Stimulated activated CD8-positive, alpha-beta memory T cell treated with anti-CD3 and anti-CD28 coated beads, Interleukin-4, amount 100 ng/mL, for 1 hour (primary cell): ENCODE data around the gene HOXD13.

Experiments used
- DNase-seq, 2 donors: peaks; one replicate each; pipeline ENCODE4 v3.0.0-alpha.2; 2020; ENCODE audit warnings: low read depth in 2 of 2, low spot score in 1 of 2

The HOXD13 gene

DNA sequence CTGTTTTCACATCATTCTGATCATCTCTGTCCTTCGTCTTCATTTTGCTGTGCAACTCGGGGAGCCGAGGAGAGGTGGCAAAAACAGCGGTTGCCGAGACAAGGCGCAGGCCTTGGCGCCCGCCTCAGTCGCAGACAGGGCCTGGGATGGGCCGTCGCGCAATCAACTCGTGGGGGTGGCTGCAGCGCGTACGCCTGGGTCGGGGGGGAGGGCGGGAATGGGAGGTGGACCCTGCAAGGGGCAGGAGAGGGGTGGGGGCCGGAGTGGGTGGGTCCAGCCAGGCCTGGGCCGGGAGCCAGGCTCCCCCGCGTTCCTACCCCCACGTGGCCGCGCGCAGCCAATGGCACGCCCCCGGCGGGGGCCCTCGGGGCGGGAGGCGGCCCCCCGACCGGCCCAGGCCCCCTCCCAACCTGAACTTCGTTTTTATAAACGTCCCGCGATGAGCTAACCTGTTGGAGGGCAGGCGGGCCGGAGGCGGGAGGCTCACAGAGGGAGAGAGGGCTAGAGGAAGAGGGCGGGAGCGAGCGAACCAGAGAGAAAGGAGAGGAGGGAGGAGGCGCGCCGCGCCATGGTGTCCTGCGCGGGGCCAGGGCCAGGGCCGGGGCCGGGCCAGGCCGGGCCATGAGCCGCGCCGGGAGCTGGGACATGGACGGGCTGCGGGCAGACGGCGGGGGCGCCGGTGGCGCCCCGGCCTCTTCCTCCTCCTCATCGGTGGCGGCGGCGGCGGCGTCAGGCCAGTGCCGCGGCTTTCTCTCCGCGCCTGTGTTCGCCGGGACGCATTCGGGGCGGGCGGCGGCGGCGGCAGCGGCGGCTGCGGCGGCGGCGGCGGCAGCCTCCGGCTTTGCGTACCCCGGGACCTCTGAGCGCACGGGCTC is at the start of gene HOXD13:
TSS of gene HOXD13 (plus strand) at position 452 of the 875 bp plus-strand sequence. CDS start at position 622, 170 bp downstream.
- no peak for DNase-seq

DNA sequence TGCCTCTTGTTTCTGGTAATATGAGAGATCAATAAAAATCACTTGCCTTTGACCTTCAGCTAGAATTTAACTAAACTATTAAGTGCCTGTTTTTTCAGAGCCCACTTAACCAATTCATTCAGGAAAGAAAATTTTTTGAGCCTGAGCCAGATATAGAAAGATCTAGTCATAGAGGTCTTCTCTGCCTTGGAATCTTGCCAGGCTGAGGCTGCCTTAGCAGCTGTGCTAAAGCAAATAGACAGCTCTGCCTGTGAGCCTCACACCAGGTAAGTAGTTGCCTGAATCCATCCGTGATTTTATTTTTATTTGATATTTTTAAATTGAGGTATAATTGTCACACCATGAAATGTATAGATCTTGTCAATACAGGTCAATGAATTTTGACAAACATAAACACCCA is 36.1 kb upstream of the HOXD13 start:
- no peak for DNase-seq

- no peak for DNase-seq
Observed at GRCh38 chr2:176063958-176064357, 28.6 kb upstream of the HOXD13 start.

- DNase-seq, result no peak
Observed at GRCh38 chr2:176066645-176067588, 25.6 kb upstream of the HOXD13 start.

DNA sequence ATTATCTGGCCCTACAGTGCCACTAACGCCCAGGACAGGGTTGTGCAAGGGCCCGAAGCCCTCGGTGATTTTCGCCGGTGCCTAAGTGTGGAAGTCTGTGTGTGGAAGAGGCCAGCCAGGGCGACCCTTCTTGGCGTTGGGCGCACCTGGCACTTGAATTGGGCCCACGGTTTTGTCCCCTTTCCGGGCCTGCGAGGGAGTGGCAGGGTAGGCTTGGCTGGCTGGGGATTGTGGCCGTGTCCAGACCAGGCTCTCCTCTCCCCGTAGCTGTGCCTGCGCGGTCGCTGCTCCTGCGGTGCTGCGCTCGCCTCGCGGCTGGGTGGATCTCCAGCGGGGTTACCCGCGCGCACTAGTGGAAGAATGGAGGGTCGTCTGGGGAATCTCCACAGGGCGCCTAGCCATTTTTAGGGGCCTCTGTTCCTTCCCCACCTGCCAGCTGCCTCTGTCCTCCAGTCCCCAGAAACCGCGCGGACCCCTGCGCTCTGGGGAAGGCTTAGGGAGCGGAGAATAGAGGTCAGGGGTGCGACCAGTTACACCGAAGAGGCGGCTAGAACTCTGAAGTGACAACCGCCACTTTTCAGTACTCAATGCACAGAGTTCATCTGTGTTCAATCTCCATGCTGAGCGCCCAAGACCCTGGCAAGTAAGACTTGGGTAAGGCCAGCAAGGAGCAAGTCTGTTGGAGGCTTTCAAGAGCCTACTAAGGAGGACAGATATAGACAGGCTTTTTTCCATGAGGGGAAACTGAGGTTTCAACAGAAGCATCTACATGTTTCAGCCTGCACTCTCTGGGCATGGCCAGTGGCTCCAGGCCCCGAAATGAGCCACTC is 24.7 kb upstream of the HOXD13 start:
- DNase-seq, result no peak

DNA sequence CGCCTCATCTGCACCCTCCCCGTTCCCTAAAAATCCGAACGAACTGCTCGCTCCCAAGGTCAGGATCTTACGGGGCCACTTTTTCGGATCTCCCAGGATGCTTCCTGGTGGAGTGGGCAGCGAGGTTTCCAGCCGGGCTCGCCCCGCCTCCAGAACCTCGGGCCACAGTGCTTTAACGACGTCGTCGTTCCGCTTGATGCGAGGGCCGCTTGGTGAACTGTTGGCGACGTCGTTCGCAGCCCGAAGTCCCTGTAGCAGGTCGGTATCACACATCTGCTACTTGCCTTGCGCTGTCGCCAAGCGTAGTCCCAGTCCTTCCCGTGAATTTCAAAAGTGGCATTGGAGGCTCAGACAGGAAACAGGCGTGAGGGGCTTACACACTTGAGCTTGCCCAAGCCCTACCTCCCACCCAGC is 24.1 kb upstream of the HOXD13 start:
- DNase-seq, result no peak

GRCh38 chr2:176071330-176072291 is 20.9 kb upstream of the HOXD13 start:
- no peak for DNase-seq

DNA sequence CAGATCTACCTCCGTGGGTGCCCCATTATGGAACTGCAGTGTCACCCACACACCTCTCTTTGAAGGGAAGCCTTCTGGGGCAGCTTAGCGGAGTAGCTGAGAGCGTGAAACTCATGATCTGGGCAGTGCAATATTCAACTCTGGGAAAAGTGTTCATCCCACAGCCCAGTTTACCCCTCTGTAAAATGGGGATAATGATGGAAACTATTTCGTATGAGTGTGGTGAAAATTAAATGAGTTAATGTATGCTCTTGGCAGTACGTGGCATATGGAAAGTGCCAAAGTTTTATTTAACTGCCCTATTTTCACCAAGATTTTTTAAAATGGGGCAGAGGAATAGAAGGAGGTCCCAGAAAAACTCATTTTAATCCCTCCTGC is 20.2 kb upstream of the HOXD13 start:
- DNase-seq, result no peak

DNA sequence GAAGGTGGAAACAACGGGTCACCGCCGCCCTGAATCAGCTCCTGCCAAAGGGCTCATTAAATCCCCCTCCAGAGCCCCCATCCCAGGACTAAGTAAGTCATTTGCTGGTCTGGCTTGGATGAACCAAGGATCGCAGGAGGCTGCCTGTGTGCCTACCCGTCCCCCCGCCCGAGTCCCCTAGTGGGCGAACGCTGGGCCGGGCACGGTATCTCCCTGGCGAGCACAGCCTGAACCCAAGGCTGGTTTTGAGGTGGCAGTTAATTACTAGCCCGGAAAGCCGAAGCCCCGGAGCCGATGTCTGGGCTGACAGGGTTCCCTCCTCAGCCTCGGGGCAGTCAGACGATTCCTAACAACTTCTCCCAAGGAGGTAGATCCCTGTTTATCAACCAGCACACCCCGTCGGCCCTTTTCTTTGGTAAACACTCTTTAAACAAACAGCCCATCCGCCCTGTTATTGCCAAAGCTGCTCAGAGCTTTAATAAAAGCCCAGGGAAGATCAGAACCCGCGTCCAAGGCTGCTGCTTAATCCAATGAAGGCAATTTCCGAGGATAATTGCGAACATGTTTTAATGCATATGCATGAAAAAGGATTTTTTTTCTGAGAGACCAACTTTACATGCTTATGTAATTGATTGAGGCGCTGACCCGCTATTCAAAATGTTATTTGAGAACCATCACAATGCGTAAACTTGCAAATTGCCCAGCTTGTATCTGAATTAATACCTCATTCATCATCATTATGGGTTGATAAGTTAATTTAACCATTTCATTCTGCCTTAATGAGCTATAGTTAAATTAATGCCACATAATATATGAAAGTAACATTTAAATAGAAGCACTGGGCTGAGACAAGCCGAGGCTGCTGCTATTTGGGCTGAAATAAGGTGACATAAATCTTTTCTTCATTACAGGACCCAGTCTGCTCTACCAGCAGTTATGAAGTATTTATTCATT is 19.3 kb upstream of the HOXD13 start:
- DNase-seq, result no peak

- DNase-seq, result no peak
Observed at GRCh38 chr2:176074919-176075425, 17.5 kb upstream of the HOXD13 start.

DNA sequence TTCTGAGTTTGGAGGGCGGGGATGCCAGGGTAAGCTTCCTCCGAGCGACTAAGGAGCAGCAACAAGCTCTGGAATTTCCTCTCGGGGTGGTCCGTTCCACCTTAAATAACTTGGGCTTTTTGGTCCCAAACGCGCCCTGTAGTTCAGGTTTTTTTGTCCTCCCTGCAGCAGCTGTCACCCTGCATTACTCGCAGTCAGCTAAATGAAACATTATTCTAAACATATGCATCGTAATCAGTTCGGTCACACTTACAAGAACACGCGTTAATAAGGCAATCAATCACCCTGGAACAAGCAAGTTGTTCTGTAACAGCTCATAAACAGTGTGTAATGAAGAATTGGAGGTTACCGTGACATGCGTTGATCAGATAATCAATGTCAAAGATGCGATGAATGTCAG is 17.0 kb upstream of the HOXD13 start:
- DNase-seq, result no peak

GRCh38 chr2:176076063-176076462 is 16.5 kb upstream of the HOXD13 start:
- DNase-seq, result no peak

DNA sequence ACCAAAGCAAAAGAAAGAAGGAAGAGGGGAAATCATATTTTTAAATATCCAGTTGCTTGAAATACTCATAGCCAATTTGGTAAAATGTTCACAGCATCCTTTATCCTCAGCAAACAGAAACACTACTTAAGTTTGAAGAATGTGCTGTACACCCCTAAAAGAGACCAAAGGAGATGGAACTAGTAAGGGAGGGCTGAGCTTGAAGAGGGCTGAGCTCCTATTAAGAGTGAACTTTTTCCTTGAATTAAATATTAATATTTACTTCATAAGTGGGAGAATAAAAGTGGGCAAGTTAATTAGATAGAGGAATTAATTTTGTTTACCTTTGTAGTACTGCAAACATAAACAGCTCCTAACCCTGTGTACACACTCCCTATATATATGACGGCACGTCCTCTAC is 15.7 kb upstream of the HOXD13 start:
- no peak for DNase-seq

GRCh38 chr2:176078541-176079284 is 13.8 kb upstream of the HOXD13 start:
- DNase-seq, result no peak

DNA sequence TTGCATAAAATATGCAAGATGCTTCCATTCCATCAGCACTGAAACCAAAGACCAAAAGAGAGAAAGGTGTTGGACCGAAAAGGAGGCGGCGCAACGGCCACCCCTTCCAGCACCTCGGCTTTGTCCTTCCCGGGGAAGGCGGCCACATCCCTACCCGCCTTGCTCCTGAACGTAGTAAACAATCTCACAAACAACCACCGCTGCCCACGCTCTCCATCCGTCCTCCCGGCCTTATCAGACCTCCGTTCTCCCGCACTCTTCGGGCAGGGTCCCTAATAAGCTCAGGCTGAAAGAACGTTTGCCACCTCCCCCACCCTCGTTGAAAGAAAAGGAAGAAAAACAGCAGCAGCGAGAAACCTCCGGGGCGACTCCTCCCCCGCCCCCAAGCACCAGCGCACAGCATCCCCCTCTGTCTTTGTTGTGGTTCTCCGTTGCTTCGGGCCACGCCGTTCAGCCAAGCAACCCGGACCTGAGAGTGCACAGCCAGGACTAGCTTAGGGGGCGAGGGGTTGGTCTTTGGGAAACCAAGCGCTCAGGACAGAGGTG is 13.2 kb upstream of the HOXD13 start:
- no peak for DNase-seq

- DNase-seq, result no peak
Observed at GRCh38 chr2:176079831-176080539, 12.5 kb upstream of the HOXD13 start.
